B cell (primary cell): ENCODE data around the gene DAB2IP. TPM values are rescaled to one million over a fixed set of nuclear protein-coding genes. Genes with fewer than 3 reads are reported as not detected.

Source experiments
- ATAC-seq: fragments of 200-7000 bp; cut with Tn5 transposase; one replicate; pipeline ENCODE4 v1.10.0; 2021; ENCODE audit warnings: low read depth, mild to moderate bottlenecking, moderate number of reproducible peaks, moderate library complexity
- CTCF ChIA-PET: fragments of 350-600 bp; sonication (Branson Sonifier 250); formaldehyde crosslinking; loops from one replicate; lab custom pipeline; 2021; ENCODE audit warnings: antibody characterized with exemption, inconsistent platforms; lab: Charles Lee
- POLR2A ChIA-PET: fragments of 350-600 bp; sonication (Branson Sonifier 250); formaldehyde crosslinking; loops from one replicate; lab custom pipeline; 2021; ENCODE audit warnings: antibody characterized with exemption; lab: Charles Lee
- DNase-seq: peaks from one replicate; pipeline ENCODE4 v3.0.0; 2013
- H2AFZ ChIP-seq: 2 replicates; pipeline ENCODE4 v1.6.1; 2012; ENCODE audit warnings: mild to moderate bottlenecking, low read depth, low read length; ENCODE audit not compliant: insufficient read depth, poor library complexity, severe bottlenecking
- H3K27ac ChIP-seq, 2 donors: 1 replicate in 1 of 2; 2 replicates in 1 of 2; pipeline ENCODE4 v1.5.1; 2012 to 2013; ENCODE audit warnings: low read length in 2 of 2, mild to moderate bottlenecking in 2 of 2, moderate library complexity in 1 of 2
- H3K27me3 ChIP-seq, 4 experiments: fragments of 200-600 bp in 1 of 4; sonication (generic) in 1 of 4; replicated peaks in 1 of 4; 1 replicate in 2 of 4; 2 replicates in 2 of 4; pipeline versions ENCODE4 v1.6.1 to v1.7.0; 2013 to 2016; ENCODE audit warnings: low read length in 3 of 4, mild to moderate bottlenecking in 2 of 4, mixed read lengths in 1 of 4, moderate library complexity in 1 of 4; ENCODE audit not compliant: insufficient read depth in 4 of 4, control insufficient read depth in 3 of 4; ENCODE audit errors: control extremely low read depth in 1 of 4
- H3K36me3 ChIP-seq, 2 experiments: replicated peaks in 1 of 2; 1 replicate in 1 of 2; 2 replicates in 1 of 2; pipeline versions ENCODE4 v1.6.1 to v1.7.1; 2013; ENCODE audit warnings: low read length in 1 of 2; ENCODE audit not compliant: insufficient read depth in 2 of 2, control insufficient read depth in 1 of 2; ENCODE audit errors: control extremely low read depth in 1 of 2, extremely low read depth in 1 of 2
- H3K4me1 ChIP-seq, 2 donors: fragments of 200-600 bp in 1 of 2; sonication (generic) in 1 of 2; 1 replicate in 1 of 2; 2 replicates in 1 of 2; pipeline versions ENCODE4 v1.5.1 to v1.6.1; 2013 to 2017; ENCODE audit warnings: low read length in 2 of 2; ENCODE audit not compliant: control insufficient read depth in 2 of 2, insufficient read depth in 2 of 2
- H3K4me2 ChIP-seq: replicated peaks from 2 replicates; pipeline ENCODE3; 2012; ENCODE audit warnings: mild to moderate bottlenecking, low read depth, low read length; ENCODE audit not compliant: poor library complexity, severe bottlenecking
- H3K4me3 ChIP-seq, 5 experiments: fragments of 200-600 bp in 1 of 5; sonication (generic) in 1 of 5; 1 replicate in 3 of 5; 2 replicates in 2 of 5; pipeline versions ENCODE4 v1.5.1 to v1.7.0; 2011 to 2016; ENCODE audit warnings: low read length in 4 of 5, mild to moderate bottlenecking in 4 of 5, low read depth in 2 of 5, control low read depth in 1 of 5, moderate library complexity in 1 of 5; ENCODE audit not compliant: insufficient read depth in 1 of 5; ENCODE audit errors: control extremely low read depth in 1 of 5, extremely low read depth in 1 of 5
- H3K79me2 ChIP-seq: fragments of 200-600 bp; sonication (generic); one replicate; pipeline ENCODE4 v1.6.0; 2016; ENCODE audit warnings: low read length; ENCODE audit not compliant: control insufficient read depth, insufficient read depth
- H3K9ac ChIP-seq: fragments of 200-600 bp; sonication (generic); 2 replicates; pipeline ENCODE4 v1.6.1; 2017; ENCODE audit warnings: mild to moderate bottlenecking, low read length, moderate library complexity
- H3K9me3 ChIP-seq, 3 donors: one replicate each; pipeline versions ENCODE4 v1.6.1 to v1.7.1; 2013; ENCODE audit warnings: low read length in 2 of 3; ENCODE audit not compliant: control insufficient read depth in 2 of 3, insufficient read depth in 1 of 3; ENCODE audit errors: control extremely low read depth in 1 of 3
- H4K20me1 ChIP-seq: 2 replicates; pipeline ENCODE4 v1.6.0; 2012; ENCODE audit warnings: mild to moderate bottlenecking, low read length; ENCODE audit not compliant: insufficient read depth, control insufficient read depth, poor library complexity, severe bottlenecking
- H3K27ac Mint-ChIP-seq: one replicate; pipeline ENCODE4 v1.8.0; 2021; ENCODE audit warnings: mixed read lengths
- H3K27me3 Mint-ChIP-seq: one replicate; pipeline ENCODE4 v1.8.0; 2021; ENCODE audit warnings: mixed read lengths
- H3K4me1 Mint-ChIP-seq: one replicate; pipeline ENCODE4 v1.8.0; 2021; ENCODE audit warnings: mixed read lengths
- H3K4me3 Mint-ChIP-seq: one replicate; pipeline ENCODE4 v1.8.0; 2021; ENCODE audit warnings: mixed read lengths
- H3K9me3 Mint-ChIP-seq: one replicate; pipeline ENCODE4 v1.8.0; 2022; ENCODE audit warnings: mixed read lengths; ENCODE audit not compliant: insufficient read depth
- CTCF ChIP-seq: fragments of 200-600 bp; IDR thresholded peaks from one replicate; pipeline ENCODE4 v1.8.0; 2022; ENCODE audit warnings: antibody characterized with exemption, mild to moderate bottlenecking
- EZH2 ChIP-seq: IDR thresholded peaks from 2 replicates; pipeline ENCODE4 v1.6.1; 2012; ENCODE audit warnings: borderline replicate concordance, low read depth, mild to moderate bottlenecking, moderate library complexity, low read length; ENCODE audit not compliant: insufficient read depth, poor library complexity, severe bottlenecking
- WGBS: methylation state at CpG from one replicate; pipeline ENCODE4 v1.1.5; 2013; ENCODE audit warnings: missing lambda C conversion rate; ENCODE audit not compliant: insufficient coverage; 5-methylcytosine and 5-hydroxymethylcytosine counted together
- intact Hi-C: fragments of 100-400 bp; cut with micrococcal nuclease; formaldehyde crosslinking; loops from one replicate; pipeline ENCODE4 v1.10.0; 2022
- polyA plus RNA-seq: library from polyadenylated mRNA; depleted of rRNA; stranded (reverse); fragments of >200 nt; gene quantifications from 2 replicates; pipeline ENCODE4 v1.2.3, GENCODE V29; 2012
- total RNA-seq, 2 donors: library from RNA; stranded (reverse); fragments of 120-200 nt in 1 of 2; gene quantifications; 1 replicate in 1 of 2; 2 replicates in 1 of 2; pipeline versions ENCODE4 v1.2.3 to v1.2.4, GENCODE V29; 2013 to 2022

The DAB2IP gene
- total and polyA plus RNA-seq, 2 donors (not counting 1 experiment from before 2014, with no cell fraction given) = 1.1 to 3.9 TPM

- Mint-ChIP-seq H3K4me3 (no peak overlapping the region), H3K27me3 (peaks cover 20% of the 10 kb centered on the region), H3K27ac (no peak overlapping the region), H3K9me3 (peaks cover 1% of the 10 kb centered on the region), H3K4me1 (no peaks in the 10 kb centered on the region)
- POLR2A ChIA-PET = no interaction called here
- no peak overlapping the region for H2AFZ ChIP-seq
- intact Hi-C loops = no loop called here
- H3K27ac ChIP-seq = no peak overlapping the region
- DNase-seq (no peak), ATAC-seq (no peak)
- H3K9ac ChIP-seq = no peak overlapping the region
- WGBS = 66% methylated on average over 6 of the region's 6 CpGs
- H4K20me1 ChIP-seq = no peaks in the 10 kb centered on the region
- no peaks in the 10 kb centered on the region for H3K36me3 ChIP-seq
- no peaks in the 10 kb centered on the region for H3K4me1 ChIP-seq
- no peak overlapping the region for H3K4me2 ChIP-seq
- TF ChIP-seq CTCF (no peak), EZH2 (no peak)
- peaks cover 0 to 6% (median 0%) of the 10 kb centered on the region in 3 donors for H3K9me3 ChIP-seq
- H3K79me2 ChIP-seq = no peaks in the 10 kb centered on the region
- H3K27me3 ChIP-seq = peaks cover 0 to 2% (median 0%) of the 10 kb centered on the region in 4 experiments
- CTCF ChIA-PET = no interaction called here
- H3K4me3 ChIP-seq = no peak overlapping the region
These were observed 23.5 kb downstream of the DAB2IP start for GRCh38 chr9:121674952-121675351.

- Histone ChIP-seq H3K4me3 (no peak overlapping the region), H2AFZ (no peak overlapping the region), H4K20me1 (no peaks in the 10 kb centered on the region), H3K9me3 (peaks cover 0 to 6% (median 0%) of the 10 kb centered on the region in 3 donors), H3K36me3 (no peaks in the 10 kb centered on the region), H3K9ac (no peak overlapping the region), H3K27ac (no peak overlapping the region), H3K27me3 (peaks cover 0 to 2% (median 0%) of the 10 kb centered on the region in 4 experiments), H3K79me2 (no peaks in the 10 kb centered on the region), H3K4me2 (no peak overlapping the region), H3K4me1 (no peaks in the 10 kb centered on the region)
- H3K4me3 Mint-ChIP-seq = no peak overlapping the region
- TF ChIP-seq EZH2 (no peak), CTCF (no peak)
- ATAC-seq (no peak), DNase-seq (no peak)
- H3K27ac Mint-ChIP-seq = no peak overlapping the region
- intact Hi-C loops = no loop called here
- no peaks in the 10 kb centered on the region for H3K9me3 Mint-ChIP-seq
- H3K27me3 Mint-ChIP-seq = peaks cover 18% of the 10 kb centered on the region
- ChIA-PET CTCF (no interaction called here), POLR2A (no interaction called here)
- no peaks in the 10 kb centered on the region for H3K4me1 Mint-ChIP-seq
- WGBS = 91% methylated on average over 6 of the region's 6 CpGs
These were observed 23.9 kb downstream of the DAB2IP start for GRCh38 chr9:121675381-121675780.
